HCT116 (cell line): ENCODE results near the gene RRBP1. TPM values are rescaled to one million over a fixed set of nuclear protein-coding genes. Genes with fewer than 3 reads are reported as not detected.

Experiments
- ATAC-seq: fragments of 200-7000 bp; cut with Tn5 transposase; 2 replicates; pipeline ENCODE4 v1.9.1; 2020; ENCODE audit warnings: mild to moderate bottlenecking, moderate library complexity
- BruUV-seq: library from RNA; stranded (reverse); fragments of 400-500 nt; replicated peaks from 2 replicates; lab custom pipeline; 2021; lab: Mats Ljungman, UMichigan
- CTCF ChIA-PET: fragments of 300-600 bp; sonication (Branson Sonifier 250); formaldehyde crosslinking; loops from one replicate; lab custom pipeline; 2021; ENCODE audit warnings: antibody characterized with exemption; lab: Charles Lee
- POLR2A ChIA-PET: fragments of 300-600, 350-600 bp; sonication (Branson Sonifier 250); formaldehyde crosslinking; loops from one replicate; lab custom pipeline; 2021; ENCODE audit warnings: antibody characterized with exemption; lab: Charles Lee
- RAD21 ChIA-PET, 2 experiments: fragments of 300-600 bp; sonication (Branson Sonifier 250); formaldehyde crosslinking; loops; one replicate each; lab custom pipeline; 2023; ENCODE audit warnings: low total read pairs in 2 of 2; ENCODE audit not compliant: uncharacterized antibody in 2 of 2, unreplicated experiment in 2 of 2, low non-redundant PET in 1 of 2; lab: Charles Lee
- DNase-seq: peaks from one replicate; pipeline ENCODE4 v3.0.0-alpha.2; 2010; ENCODE audit warnings: low read depth, low spot score
- H2AFZ ChIP-seq: fragments of 200-600 bp; shearing (Covaris generic), sonication (generic); 2 replicates; pipeline ENCODE4 v1.6.1; 2017; ENCODE audit warnings: low read depth, mixed run types, mixed read lengths, antibody characterized with exemption, low read length; ENCODE audit not compliant: poor library complexity, severe bottlenecking
- H3K27ac ChIP-seq: 2 replicates; pipeline ENCODE4 v1.5.1; 2012; ENCODE audit warnings: low read depth, low read length
- H3K27me3 ChIP-seq: fragments of 200-600 bp; sonication (generic); 2 replicates; pipeline ENCODE4 v1.6.1; 2016; ENCODE audit warnings: mixed run types, low read length, mixed read lengths; ENCODE audit not compliant: insufficient read depth
- H3K36me3 ChIP-seq, 2 experiments: fragments of 200-500 bp in 1 of 2; fragments of 200-600 bp in 1 of 2; sonication (Bioruptor generic) in 1 of 2; sonication (generic) in 1 of 2; 2 replicates each; pipeline versions ENCODE4 v1.5.1 to v1.6.1; 2014 to 2016; ENCODE audit warnings: low read length in 2 of 2, inconsistent platforms in 1 of 2, mixed read lengths in 1 of 2, mixed run types in 1 of 2; ENCODE audit not compliant: insufficient read depth in 2 of 2, control insufficient read depth in 1 of 2
- H3K4me1 ChIP-seq, 2 experiments: fragments of 200-600 bp in 1 of 2; sonication (generic) in 1 of 2; 2 replicates each; pipeline versions ENCODE4 v1.5.1 to v1.6.1; 2012 to 2017; ENCODE audit warnings: low read length in 2 of 2, inconsistent platforms in 1 of 2, mild to moderate bottlenecking in 1 of 2, mixed read lengths in 1 of 2, mixed run types in 1 of 2, moderate library complexity in 1 of 2; ENCODE audit not compliant: insufficient read depth in 2 of 2, control insufficient read depth in 1 of 2
- H3K4me2 ChIP-seq: fragments of 200-600 bp; sonication (generic); 2 replicates; pipeline ENCODE4 v1.6.1; 2017; ENCODE audit warnings: mixed run types, low read length, mixed read lengths
- H3K4me3 ChIP-seq, 2 experiments: fragments of 200-600 bp in 1 of 2; sonication (generic) in 1 of 2; replicated peaks in 1 of 2; 2 replicates each; pipeline ENCODE4 v1.5.1; 2011 to 2016; ENCODE audit warnings: low read length in 2 of 2, control low read depth in 1 of 2, low read depth in 1 of 2, mild to moderate bottlenecking in 1 of 2, mixed read lengths in 1 of 2, mixed run types in 1 of 2
- H3K79me2 ChIP-seq: fragments of 200-600 bp; sonication (generic); 2 replicates; pipeline ENCODE4 v1.6.1; 2017; ENCODE audit warnings: mild to moderate bottlenecking, mixed run types, low read length, moderate library complexity, mixed read lengths; ENCODE audit not compliant: insufficient read depth
- H3K9ac ChIP-seq: fragments of 200-600 bp; sonication (generic); 2 replicates; pipeline ENCODE4 v1.6.1; 2016; ENCODE audit warnings: low read length, mixed read lengths
- H3K9me2 ChIP-seq: fragments of 200-600 bp; sonication (generic), shearing (Covaris generic); 2 replicates; pipeline ENCODE4 v1.6.1; 2017; ENCODE audit warnings: mixed run types, mild to moderate bottlenecking, moderate library complexity; ENCODE audit not compliant: insufficient read depth
- H3K9me3 ChIP-seq, 2 experiments: fragments of 200-500 bp in 1 of 2; fragments of 200-600 bp in 1 of 2; sonication (Bioruptor generic) in 1 of 2; sonication (generic) in 1 of 2; 2 replicates each; pipeline ENCODE4 v1.6.1; 2014 to 2017; ENCODE audit warnings: low read length in 2 of 2, mixed read lengths in 2 of 2, inconsistent platforms in 1 of 2, low read depth in 1 of 2, mild to moderate bottlenecking in 1 of 2, mixed run types in 1 of 2, moderate library complexity in 1 of 2; ENCODE audit not compliant: control insufficient read depth in 1 of 2, insufficient read depth in 1 of 2
- H4K20me1 ChIP-seq: fragments of 200-600 bp; sonication (generic), shearing (Covaris generic); 2 replicates; pipeline ENCODE4 v1.6.1; 2017; ENCODE audit warnings: mixed run types, mild to moderate bottlenecking, moderate library complexity; ENCODE audit not compliant: insufficient read depth
- EGR1 ChIP-seq: IDR thresholded peaks from 2 replicates; pipeline ENCODE4 v1.6.1; 2012; ENCODE audit warnings: low read depth
- EZH2 ChIP-seq: fragments of 200-600 bp; sonication (generic); IDR thresholded peaks from 2 replicates; pipeline ENCODE4 v1.6.1; 2017; ENCODE audit warnings: antibody characterized with exemption, mixed run types
- EZH2phosphoT487 ChIP-seq: fragments of 200-600 bp; IDR thresholded peaks from 2 replicates; pipeline ENCODE4 v1.6.1; 2018; ENCODE audit warnings: antibody characterized with exemption, borderline replicate concordance
- JUND ChIP-seq: IDR thresholded peaks from 2 replicates; pipeline ENCODE4 v1.6.1; 2012
- POLR2A ChIP-seq: IDR thresholded peaks from 2 replicates; pipeline ENCODE4 v1.7.0; 2011; ENCODE audit warnings: borderline replicate concordance; ENCODE audit not compliant: insufficient read depth, insufficient read length; ENCODE audit errors: extremely low read depth
- SIN3A ChIP-seq: IDR thresholded peaks from 2 replicates; pipeline ENCODE4 v1.6.1; 2012; ENCODE audit warnings: low read depth
- ZFX ChIP-seq: fragments of 450-650 bp; IDR thresholded peaks from 2 replicates; pipeline ENCODE4 v1.6.1; 2017
- intact Hi-C: fragments of 100-400 bp; cut with micrococcal nuclease; formaldehyde crosslinking; loops from 2 replicates; pipeline ENCODE4 v1.10.0; 2022
- total RNA-seq: library from RNA; stranded (reverse); gene quantifications from one replicate; pipeline ENCODE4 v1.2.1, GENCODE V29; 2021; ENCODE audit not compliant: unreplicated experiment
- TF ChIP-seq, protein P1 (sequence below), 3 experiments: fragments of 200-600 bp in 1 of 3; sonication (generic) in 1 of 3; IDR thresholded peaks in 2 of 3; conservative IDR thresholded peaks in 1 of 3; 2 replicates each; pipeline ENCODE4 v1.5.1; 2012 to 2017; ENCODE audit warnings: low read depth in 2 of 3, low read length in 2 of 3, antibody characterized with exemption in 1 of 3, borderline replicate concordance in 1 of 3, control low read depth in 1 of 3, mild to moderate bottlenecking in 1 of 3, mixed read lengths in 1 of 3, mixed run types in 1 of 3, moderate library complexity in 1 of 3; ENCODE audit not compliant: insufficient read depth in 1 of 3
- TF ChIP-seq, protein P2 (sequence below): IDR thresholded peaks from 2 replicates; pipeline ENCODE4 v1.6.1; 2012; ENCODE audit warnings: low read depth
- TF ChIP-seq, protein P3 (sequence below): IDR thresholded peaks from 2 replicates; pipeline ENCODE4 v1.6.1; 2012

RRBP1 gene
- total RNA-seq, 1 experiment from 2014 or later: 123 TPM

DNA sequence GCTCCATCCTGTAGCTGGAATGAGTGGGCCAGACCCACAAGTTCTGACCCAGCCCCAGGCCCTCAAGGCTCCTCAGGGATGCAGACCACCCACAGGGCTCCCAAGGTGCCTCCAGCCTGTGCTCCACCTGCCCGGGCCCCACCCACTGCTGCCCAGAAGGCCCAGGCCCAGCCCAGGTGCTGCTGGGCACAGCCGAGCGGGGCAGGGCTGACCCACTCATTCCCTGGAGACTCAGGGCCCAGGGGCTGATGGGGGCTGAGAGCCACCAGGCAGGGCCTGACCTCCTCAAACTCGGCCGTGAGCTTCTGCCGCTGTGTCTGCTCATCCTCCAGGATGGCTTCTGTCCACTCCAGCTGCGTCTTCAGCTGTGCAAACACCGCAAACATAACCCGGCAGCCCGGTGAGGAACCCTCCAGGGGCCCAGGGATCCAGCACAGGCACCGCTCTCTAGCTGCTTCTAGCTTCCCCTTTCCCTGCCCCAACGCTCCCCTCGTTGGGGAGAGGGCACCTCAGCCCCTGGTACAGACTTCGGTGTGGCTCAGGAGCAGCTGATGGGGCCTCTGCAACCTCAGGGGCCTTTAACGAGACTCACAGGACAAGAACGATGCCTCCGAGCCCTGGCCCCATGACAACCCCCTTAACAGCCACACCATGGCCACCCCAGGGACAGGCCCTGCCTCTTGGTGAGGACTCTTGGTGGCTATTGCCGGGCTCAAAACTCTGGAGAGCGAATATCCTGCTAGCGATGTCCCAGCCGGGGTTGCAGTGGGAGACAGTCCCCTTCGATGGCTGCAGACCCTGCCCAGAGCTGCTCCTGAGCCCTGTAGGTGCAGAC lies 66.2 kb downstream of the RRBP1 start:
- H4K20me1 ChIP-seq: no peaks in the 10 kb centered on the region
- no peaks in the 10 kb centered on the region for H3K9me3 ChIP-seq
- H3K27ac ChIP-seq: no peak overlapping the region
- ATAC-seq: no peak
- no peaks in the 10 kb centered on the region for H3K4me1 ChIP-seq
- H3K36me3 ChIP-seq: peaks cover 13 to 23% of the 10 kb centered on the region in 2 experiments; a peak in 3 of 4 replicates
- no peak for DNase-seq
- H3K4me3 ChIP-seq: no peak overlapping the region
- H2AFZ ChIP-seq: no peak overlapping the region
- no peak overlapping the region for H3K4me2 ChIP-seq
- no peaks in the 10 kb centered on the region for H3K27me3 ChIP-seq
- no peaks in the 10 kb centered on the region for H3K79me2 ChIP-seq
- BruUV-seq: no TSS peak
- TF ChIP-seq JUND (no peak), POLR2A (no peak), EZH2 (no peak), SIN3A (no peak), ZFX (no peak), EGR1 (no peak), EZH2phosphoT487 (no peak)
- TF ChIP-seq, protein P1, sequence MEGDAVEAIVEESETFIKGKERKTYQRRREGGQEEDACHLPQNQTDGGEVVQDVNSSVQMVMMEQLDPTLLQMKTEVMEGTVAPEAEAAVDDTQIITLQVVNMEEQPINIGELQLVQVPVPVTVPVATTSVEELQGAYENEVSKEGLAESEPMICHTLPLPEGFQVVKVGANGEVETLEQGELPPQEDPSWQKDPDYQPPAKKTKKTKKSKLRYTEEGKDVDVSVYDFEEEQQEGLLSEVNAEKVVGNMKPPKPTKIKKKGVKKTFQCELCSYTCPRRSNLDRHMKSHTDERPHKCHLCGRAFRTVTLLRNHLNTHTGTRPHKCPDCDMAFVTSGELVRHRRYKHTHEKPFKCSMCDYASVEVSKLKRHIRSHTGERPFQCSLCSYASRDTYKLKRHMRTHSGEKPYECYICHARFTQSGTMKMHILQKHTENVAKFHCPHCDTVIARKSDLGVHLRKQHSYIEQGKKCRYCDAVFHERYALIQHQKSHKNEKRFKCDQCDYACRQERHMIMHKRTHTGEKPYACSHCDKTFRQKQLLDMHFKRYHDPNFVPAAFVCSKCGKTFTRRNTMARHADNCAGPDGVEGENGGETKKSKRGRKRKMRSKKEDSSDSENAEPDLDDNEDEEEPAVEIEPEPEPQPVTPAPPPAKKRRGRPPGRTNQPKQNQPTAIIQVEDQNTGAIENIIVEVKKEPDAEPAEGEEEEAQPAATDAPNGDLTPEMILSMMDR (IDR thresholded peaks at IDR 0.05 in 2 of 3, conservative IDR thresholded peaks at IDR 0.05 in 1 of 3; ENCODE audit: borderline replicate concordance in 1 of 3, insufficient read depth in 1 of 3, low read depth in 2 of 3, low read length in 2 of 3): no peak
- TF ChIP-seq, protein P2, sequence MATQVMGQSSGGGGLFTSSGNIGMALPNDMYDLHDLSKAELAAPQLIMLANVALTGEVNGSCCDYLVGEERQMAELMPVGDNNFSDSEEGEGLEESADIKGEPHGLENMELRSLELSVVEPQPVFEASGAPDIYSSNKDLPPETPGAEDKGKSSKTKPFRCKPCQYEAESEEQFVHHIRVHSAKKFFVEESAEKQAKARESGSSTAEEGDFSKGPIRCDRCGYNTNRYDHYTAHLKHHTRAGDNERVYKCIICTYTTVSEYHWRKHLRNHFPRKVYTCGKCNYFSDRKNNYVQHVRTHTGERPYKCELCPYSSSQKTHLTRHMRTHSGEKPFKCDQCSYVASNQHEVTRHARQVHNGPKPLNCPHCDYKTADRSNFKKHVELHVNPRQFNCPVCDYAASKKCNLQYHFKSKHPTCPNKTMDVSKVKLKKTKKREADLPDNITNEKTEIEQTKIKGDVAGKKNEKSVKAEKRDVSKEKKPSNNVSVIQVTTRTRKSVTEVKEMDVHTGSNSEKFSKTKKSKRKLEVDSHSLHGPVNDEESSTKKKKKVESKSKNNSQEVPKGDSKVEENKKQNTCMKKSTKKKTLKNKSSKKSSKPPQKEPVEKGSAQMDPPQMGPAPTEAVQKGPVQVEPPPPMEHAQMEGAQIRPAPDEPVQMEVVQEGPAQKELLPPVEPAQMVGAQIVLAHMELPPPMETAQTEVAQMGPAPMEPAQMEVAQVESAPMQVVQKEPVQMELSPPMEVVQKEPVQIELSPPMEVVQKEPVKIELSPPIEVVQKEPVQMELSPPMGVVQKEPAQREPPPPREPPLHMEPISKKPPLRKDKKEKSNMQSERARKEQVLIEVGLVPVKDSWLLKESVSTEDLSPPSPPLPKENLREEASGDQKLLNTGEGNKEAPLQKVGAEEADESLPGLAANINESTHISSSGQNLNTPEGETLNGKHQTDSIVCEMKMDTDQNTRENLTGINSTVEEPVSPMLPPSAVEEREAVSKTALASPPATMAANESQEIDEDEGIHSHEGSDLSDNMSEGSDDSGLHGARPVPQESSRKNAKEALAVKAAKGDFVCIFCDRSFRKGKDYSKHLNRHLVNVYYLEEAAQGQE: no peak
- TF ChIP-seq, protein P3, sequence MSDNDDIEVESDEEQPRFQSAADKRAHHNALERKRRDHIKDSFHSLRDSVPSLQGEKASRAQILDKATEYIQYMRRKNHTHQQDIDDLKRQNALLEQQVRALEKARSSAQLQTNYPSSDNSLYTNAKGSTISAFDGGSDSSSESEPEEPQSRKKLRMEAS: no peak
- intact Hi-C loops: no loop called here
- POLR2A ChIA-PET: no interaction called here
- CTCF ChIA-PET: no interaction called here
- RAD21 ChIA-PET: no interaction called here
- no peaks in the 10 kb centered on the region for H3K9me2 ChIP-seq
- H3K9ac ChIP-seq: no peak overlapping the region
